Sigmoid colon (tissue), 7 donors: Measurements from ENCODE around the gene BLMH. TPM values are rescaled to one million over a fixed set of nuclear protein-coding genes. Genes with fewer than 3 reads are reported as not detected.

Experiments
- DNase-seq: peaks from one replicate; pipeline ENCODE4 v3.0.0-alpha.2; 2019
- H3K27ac ChIP-seq, 4 donors: fragments of 200-600 bp; sonication (generic); one replicate each; pipeline ENCODE4 v1.5.1; 2016 to 2019; ENCODE audit warnings: mild to moderate bottlenecking in 1 of 4
- H3K27me3 ChIP-seq, 3 donors: fragments of 200-600 bp; sonication (generic); one replicate each; pipeline ENCODE4 v1.5.1; 2019; ENCODE audit warnings: mild to moderate bottlenecking in 1 of 3
- H3K36me3 ChIP-seq, 4 donors: fragments of 200-600 bp; sonication (generic); one replicate each; pipeline ENCODE4 v1.5.1; 2016 to 2019
- H3K4me1 ChIP-seq, 4 donors: fragments of 200-600 bp; sonication (generic); one replicate each; pipeline ENCODE4 v1.5.1; 2017 to 2019
- H3K4me3 ChIP-seq, 4 donors: fragments of 200-600 bp; sonication (generic); one replicate each; pipeline ENCODE4 v1.5.1; 2017 to 2019; ENCODE audit warnings: mild to moderate bottlenecking in 2 of 4, moderate library complexity in 1 of 4
- H3K9me3 ChIP-seq, 4 donors: fragments of 200-600 bp in 3 of 4; sonication (generic) in 3 of 4; one replicate each; pipeline versions ENCODE4 v1.5.1 to v1.6.1; 2013 to 2019
- CTCF ChIP-seq, 4 experiments: fragments of 450-650 bp in 3 of 4; fragments of 200-600 bp in 1 of 4; IDR thresholded peaks; one replicate each; pipeline ENCODE4 v1.5.1; 2016 to 2019; ENCODE audit warnings: antibody characterized with exemption in 4 of 4, mild to moderate bottlenecking in 3 of 4, moderate library complexity in 2 of 4
- EP300 ChIP-seq, 4 donors: sonication (generic); formaldehyde crosslinking; IDR thresholded peaks; one replicate each; pipeline ENCODE4 v1.6.1; 2017; ENCODE audit warnings: antibody characterized with exemption in 4 of 4
- POLR2A ChIP-seq, 2 donors: fragments of 450-650 bp; IDR thresholded peaks; one replicate each; pipeline ENCODE4 v1.6.1; 2016; ENCODE audit warnings: antibody characterized with exemption in 2 of 2, mild to moderate bottlenecking in 2 of 2, moderate library complexity in 2 of 2
- POLR2AphosphoS5 ChIP-seq, 4 donors: sonication (generic); formaldehyde crosslinking; IDR thresholded peaks; one replicate each; pipeline ENCODE4 v1.6.1; 2017; ENCODE audit warnings: antibody characterized with exemption in 4 of 4
- WGBS, 2 donors: extraction: QIAGEN DNeasy Blood & Tissue Kit; methylation state at CpG; one replicate each; pipeline ENCODE4 v1.1.7; 2013; 5-methylcytosine and 5-hydroxymethylcytosine counted together
- intact Hi-C: fragments of 100-400 bp; cut with DNase I; formaldehyde crosslinking; loops from one replicate; pipeline ENCODE4 v1.15.1; 2023
- polyA plus RNA-seq, 3 donors: library from polyadenylated mRNA; stranded (reverse); fragments of 200-250 nt; gene quantifications; one replicate each; pipeline ENCODE4 v1.2.3, GENCODE V29; 2013
- total RNA-seq, 4 donors: library from RNA; depleted of rRNA; stranded (reverse); fragments of >200 nt; gene quantifications; one replicate each; pipeline ENCODE4 v1.1.0, GENCODE V29; 2016
- donor health status: healthy with polysubstance abuse.
- donor health status: Bipolar disorder and iron deficiency.
- donor health status: healthy.

Gene BLMH
- total and polyA plus RNA-seq, 7 donors, result 8.6 to 33.8 (median 20.8) TPM

- intact Hi-C loops, result no loop called here
- 13 to 40% methylated on average over 8 of the region's 8 CpGs for WGBS, 2 donors
- Histone ChIP-seq H3K36me3 (no peaks in the 10 kb centered on the region), H3K27ac (no peak overlapping the region), H3K9me3 (no peaks in the 10 kb centered on the region), H3K4me1 (peaks cover 0 to 13% (median 10%) of the 10 kb centered on the region in 4 donors), H3K27me3 (no peaks in the 10 kb centered on the region), H3K4me3 (no peak overlapping the region)
- TF ChIP-seq CTCF (IDR thresholded peaks at IDR 0.05) (peak in 1 of 4 experiments; percentile 54), EP300 (IDR thresholded peaks at IDR 0.05) (no peak)
- DNase-seq, result no peak
These were observed 44.8 kb upstream of the BLMH start for GRCh38 chr17:30336369-30337171.

GRCh38 chr17:30334421-30334820 is 42.7 kb upstream of the BLMH start:
- Histone ChIP-seq H3K4me1 (no peaks in the 10 kb centered on the region), H3K4me3 (no peak overlapping the region), H3K27me3 (no peaks in the 10 kb centered on the region), H3K27ac (no peak overlapping the region), H3K36me3 (no peaks in the 10 kb centered on the region), H3K9me3 (no peaks in the 10 kb centered on the region)
- TF ChIP-seq CTCF (IDR thresholded peaks at IDR 0.05) (no peak), POLR2AphosphoS5 (IDR thresholded peaks at IDR 0.05) (no peak), EP300 (IDR thresholded peaks at IDR 0.05) (no peak), POLR2A (IDR thresholded peaks at IDR 0.05) (no peak)
- 88 to 94% methylated on average over 4 of the region's 4 CpGs for WGBS, 2 donors
- intact Hi-C loops, result no loop called here
- DNase-seq, result no peak

GRCh38 chr17:30333503-30334360 is 42.0 kb upstream of the BLMH start, which contains the start of gene TMIGD1:
TMIGD1 (minus strand) TSS chr17:30334057; CDS start chr17:30332133, 1,924 bp downstream.
- no peak for DNase-seq
- H3K4me3 ChIP-seq, result no peak within 1 kb of the TSS
- no peak within 1 kb of the TSS for H3K27ac ChIP-seq
- no peaks in the 10 kb centered on the region for H3K4me1 ChIP-seq
- intact Hi-C loops, result no loop called here
- no peaks in the 10 kb centered on the region for H3K9me3 ChIP-seq
- 48 to 83% methylated on average over 9 of the region's 9 CpGs for WGBS, 2 donors
- peaks cover 0 to 4% (median 0%) of the 10 kb centered on the region in 3 donors for H3K27me3 ChIP-seq
- H3K36me3 ChIP-seq, result no peaks in the 10 kb centered on the region
- TF ChIP-seq CTCF (IDR thresholded peaks at IDR 0.05) (no peak), POLR2A (IDR thresholded peaks at IDR 0.05) (no peak), EP300 (IDR thresholded peaks at IDR 0.05) (no peak), POLR2AphosphoS5 (IDR thresholded peaks at IDR 0.05) (no peak)

- intact Hi-C loops, result no loop called here
- H3K27ac ChIP-seq, result no peak overlapping the region
- no peak for DNase-seq
- 12 to 26% methylated on average over 4 of the region's 4 CpGs for WGBS, 2 donors
- H3K9me3 ChIP-seq, result no peaks in the 10 kb centered on the region
- no peaks in the 10 kb centered on the region for H3K4me1 ChIP-seq
- no peaks in the 10 kb centered on the region for H3K36me3 ChIP-seq
- no peak for TF ChIP-seq POLR2AphosphoS5 (IDR thresholded peaks at IDR 0.05)
- no peak for TF ChIP-seq CTCF (IDR thresholded peaks at IDR 0.05)
- TF ChIP-seq EP300 (IDR thresholded peaks at IDR 0.05), result no peak
- TF ChIP-seq POLR2A (IDR thresholded peaks at IDR 0.05), result no peak
- H3K4me3 ChIP-seq, result no peak overlapping the region
- peaks cover 0 to 4% (median 0%) of the 10 kb centered on the region in 3 donors for H3K27me3 ChIP-seq
These were observed 40.4 kb upstream of the BLMH start for GRCh38 chr17:30332057-30332542.
